Measurements from ENCODE around the gene SPANXB1. TPM values are rescaled to one million over a fixed set of nuclear protein-coding genes. Genes with fewer than 3 reads are reported as not detected.
"Not testable (repeated sequence)": the region's sequence is repeated elsewhere in the genome, so short reads cannot be mapped to it uniquely, and the experiment has no call there.

Gene SPANXB1, protein sequence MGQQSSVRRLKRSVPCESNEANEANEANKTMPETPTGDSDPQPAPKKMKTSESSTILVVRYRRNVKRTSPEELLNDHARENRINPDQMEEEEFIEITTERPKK
- total RNA-seq: not detected in 3 replicates
- long read RNA-seq: 0 reads

DNA sequence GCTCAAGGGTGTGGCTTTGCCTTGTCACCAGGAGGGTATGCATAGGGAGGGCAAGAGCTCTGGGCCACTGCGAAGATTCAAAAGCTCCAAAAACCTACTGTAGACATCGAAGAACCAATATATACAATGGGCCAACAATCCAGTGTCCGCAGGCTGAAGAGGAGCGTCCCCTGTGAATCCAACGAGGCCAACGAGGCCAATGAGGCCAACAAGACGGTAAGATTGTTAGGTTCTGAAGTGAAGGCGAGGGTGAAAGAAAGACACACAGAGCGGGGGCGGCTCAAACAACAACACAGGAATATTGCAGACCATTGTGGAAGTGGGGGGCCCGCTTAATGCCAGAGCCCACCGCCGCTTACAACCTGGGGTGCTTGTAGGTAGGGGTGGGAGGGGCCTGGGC, at the start of gene SPANXB1:
SPANXB1 (plus strand) TSS at position 27 of the 400 bp plus-strand sequence; CDS start at position 127, 100 bp downstream.
- H3K36me3 Mint-ChIP-seq (ENCODE audit: low read depth); H3K27me3 Mint-ChIP-seq (ENCODE audit: low read depth); H3K27ac Mint-ChIP-seq (ENCODE audit: unreplicated experiment); H3K4me1 Mint-ChIP-seq (ENCODE audit: low read depth); H3K4me3 Mint-ChIP-seq (ENCODE audit: unreplicated experiment): not testable (repeated sequence)
- peaks cover 17% of the 10 kb centered on the region for H3K9me3 Mint-ChIP-seq (ENCODE audit: low read depth)
- DNase-seq (ENCODE audit: low spot score): peak; percentile 77

GRCh38 chrX:140967036-140967435, 35.4 kb upstream of the SPANXB1 start:
- peaks cover 22% of the 10 kb centered on the region for H3K9me3 Mint-ChIP-seq (ENCODE audit: low read depth)
- no peak overlapping the region for H3K27ac Mint-ChIP-seq (ENCODE audit: unreplicated experiment)
- no peaks in the 10 kb centered on the region for H3K4me1 Mint-ChIP-seq (ENCODE audit: low read depth)
- no peak for DNase-seq (ENCODE audit: low spot score)
- no peak overlapping the region for H3K4me3 Mint-ChIP-seq (ENCODE audit: unreplicated experiment)
- H3K36me3 Mint-ChIP-seq (ENCODE audit: low read depth): no peaks in the 10 kb centered on the region
- no peaks in the 10 kb centered on the region for H3K27me3 Mint-ChIP-seq (ENCODE audit: low read depth)
- no peak for TF ChIP-seq CTCF (IDR thresholded peaks at IDR 0.05)

DNA sequence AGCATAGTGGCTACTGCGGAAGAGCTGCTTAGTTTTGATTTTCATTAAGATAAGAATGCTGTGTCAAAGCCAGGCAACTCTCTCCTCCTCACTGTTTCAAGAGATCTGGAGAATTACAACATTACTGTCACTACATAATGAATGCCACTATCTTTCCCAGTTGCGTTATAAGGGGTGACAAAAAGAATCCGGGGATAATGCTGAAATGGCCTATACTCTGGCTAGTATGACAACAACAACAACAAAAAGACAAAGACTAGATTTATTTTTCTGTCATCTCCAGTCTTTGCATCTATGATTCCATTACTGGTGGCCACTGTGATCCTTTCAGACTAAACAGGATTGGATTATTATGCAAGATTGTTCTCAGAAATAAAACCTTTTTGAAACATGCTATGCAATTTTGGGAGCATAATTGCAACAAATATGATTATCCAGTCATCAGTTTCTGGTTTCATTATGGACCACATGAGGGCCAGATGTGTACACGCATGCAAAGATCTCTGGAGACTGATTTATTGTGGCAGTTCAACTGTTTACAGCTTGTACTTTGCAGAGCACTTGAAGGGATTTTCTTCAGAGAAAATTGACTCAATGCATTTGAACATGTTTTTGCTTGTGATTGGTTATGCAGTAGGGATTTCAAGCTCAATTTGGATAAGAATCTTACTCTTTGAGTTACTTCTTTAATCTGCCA, 31.1 kb upstream of the SPANXB1 start:
- Mint-ChIP-seq H3K27ac (ENCODE audit: unreplicated experiment) (no peak overlapping the region), H3K4me1 (ENCODE audit: low read depth) (no peaks in the 10 kb centered on the region), H3K36me3 (ENCODE audit: low read depth) (no peaks in the 10 kb centered on the region), H3K27me3 (ENCODE audit: low read depth) (no peaks in the 10 kb centered on the region), H3K4me3 (ENCODE audit: unreplicated experiment) (no peak overlapping the region), H3K9me3 (ENCODE audit: low read depth) (peaks cover 5% of the 10 kb centered on the region)
- no peak for DNase-seq (ENCODE audit: low spot score)
- TF ChIP-seq CTCF (IDR thresholded peaks at IDR 0.05): no peak

DNA sequence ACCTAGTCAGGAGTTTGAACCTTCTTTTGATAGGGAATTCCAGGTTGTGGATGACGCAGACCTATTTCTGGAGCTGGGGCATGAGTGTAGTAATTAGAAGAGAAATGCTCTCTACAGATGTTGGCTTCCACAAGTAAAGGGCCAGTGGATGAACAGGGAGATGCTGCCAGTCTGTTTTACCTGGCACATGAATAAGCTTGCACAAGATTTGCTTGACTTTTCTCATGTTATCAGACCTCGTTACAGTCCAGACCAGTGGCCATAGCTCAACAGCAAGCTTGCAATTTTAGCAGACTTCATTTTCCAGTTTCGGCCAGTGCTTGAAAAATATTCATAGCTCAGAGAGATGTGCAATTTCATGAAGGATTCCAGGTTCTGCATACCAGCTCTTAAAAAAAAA, 26.9 kb upstream of the SPANXB1 start:
- peaks cover 2% of the 10 kb centered on the region for H3K9me3 Mint-ChIP-seq (ENCODE audit: low read depth)
- H3K36me3 Mint-ChIP-seq (ENCODE audit: low read depth): no peaks in the 10 kb centered on the region
- no peaks in the 10 kb centered on the region for H3K27me3 Mint-ChIP-seq (ENCODE audit: low read depth)
- H3K27ac Mint-ChIP-seq (ENCODE audit: unreplicated experiment): no peak overlapping the region
- H3K4me1 Mint-ChIP-seq (ENCODE audit: low read depth): no peaks in the 10 kb centered on the region
- H3K4me3 Mint-ChIP-seq (ENCODE audit: unreplicated experiment): no peak overlapping the region
- no peak for TF ChIP-seq CTCF (IDR thresholded peaks at IDR 0.05)
- no peak for DNase-seq (ENCODE audit: low spot score)

GRCh38 chrX:140980271-140980670, 22.1 kb upstream of the SPANXB1 start:
- TF ChIP-seq CTCF (IDR thresholded peaks at IDR 0.05): no peak
- DNase-seq (ENCODE audit: low spot score): no peak
- H3K9me3 Mint-ChIP-seq (ENCODE audit: low read depth): no peaks in the 10 kb centered on the region
- no peaks in the 10 kb centered on the region for H3K36me3 Mint-ChIP-seq (ENCODE audit: low read depth)
- H3K4me1 Mint-ChIP-seq (ENCODE audit: low read depth): no peaks in the 10 kb centered on the region
- no peaks in the 10 kb centered on the region for H3K27me3 Mint-ChIP-seq (ENCODE audit: low read depth)
- no peak overlapping the region for H3K4me3 Mint-ChIP-seq (ENCODE audit: unreplicated experiment)
- H3K27ac Mint-ChIP-seq (ENCODE audit: unreplicated experiment): no peak overlapping the region

- H3K36me3 Mint-ChIP-seq (ENCODE audit: low read depth): no peaks in the 10 kb centered on the region
- no peak overlapping the region for H3K27ac Mint-ChIP-seq (ENCODE audit: unreplicated experiment)
- no peaks in the 10 kb centered on the region for H3K4me1 Mint-ChIP-seq (ENCODE audit: low read depth)
- H3K9me3 Mint-ChIP-seq (ENCODE audit: low read depth): peaks cover 3% of the 10 kb centered on the region
- H3K4me3 Mint-ChIP-seq (ENCODE audit: unreplicated experiment): no peak overlapping the region
- DNase-seq (ENCODE audit: low spot score): no peak
- TF ChIP-seq CTCF (IDR thresholded peaks at IDR 0.05): no peak
- H3K27me3 Mint-ChIP-seq (ENCODE audit: low read depth): no peaks in the 10 kb centered on the region
These were observed 18.7 kb upstream of the SPANXB1 start for GRCh38 chrX:140983730-140984129.

DNA sequence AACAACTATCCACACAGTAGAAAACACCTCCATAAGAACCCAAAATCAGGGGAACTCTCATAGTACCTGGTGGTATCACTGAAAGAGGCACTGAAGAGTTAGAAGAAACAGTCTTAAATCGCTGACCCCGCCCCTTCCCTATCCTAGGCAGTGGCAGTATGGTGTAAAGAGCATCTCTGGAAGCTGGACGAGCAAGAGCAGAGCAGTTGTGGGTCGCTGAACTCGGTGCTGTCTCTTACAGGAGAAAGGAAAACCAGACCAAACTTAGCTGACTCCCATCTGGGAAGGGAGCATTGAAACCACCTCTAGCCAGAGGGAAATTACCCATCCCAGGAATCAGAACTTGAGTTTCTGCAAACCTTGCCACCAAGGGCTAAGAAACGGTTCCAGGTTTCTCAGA, 2.8 kb downstream of the SPANXB1 start:
- H3K9me3 Mint-ChIP-seq (ENCODE audit: low read depth): peaks cover 15% of the 10 kb centered on the region
- not testable (repeated sequence) for H3K27me3 Mint-ChIP-seq (ENCODE audit: low read depth); H3K27ac Mint-ChIP-seq (ENCODE audit: unreplicated experiment); H3K4me3 Mint-ChIP-seq (ENCODE audit: unreplicated experiment); H3K36me3 Mint-ChIP-seq (ENCODE audit: low read depth); H3K4me1 Mint-ChIP-seq (ENCODE audit: low read depth)
- DNase-seq (ENCODE audit: low spot score): peak; percentile 72

GRCh38 chrX:141044246-141044645, 41.9 kb downstream of the SPANXB1 start:
- H3K27me3 Mint-ChIP-seq (ENCODE audit: low read depth); H3K27ac Mint-ChIP-seq (ENCODE audit: unreplicated experiment); H3K4me1 Mint-ChIP-seq (ENCODE audit: low read depth); DNase-seq (ENCODE audit: low spot score); H3K9me3 Mint-ChIP-seq (ENCODE audit: low read depth); H3K4me3 Mint-ChIP-seq (ENCODE audit: unreplicated experiment); H3K36me3 Mint-ChIP-seq (ENCODE audit: low read depth): not testable (repeated sequence)
